AML-193 (cell line): ENCODE data around the gene NR4A3.
A peak's percentile ranks its signal among the peaks of the same experiment; 100 is the strongest.

Experiments
- DNase-seq, 2 experiments: peaks; one replicate each; lab custom pipeline; 2025; lab: John Stamatoyannopoulos, UW

The NR4A3 gene

GRCh38 chr9:99814359-99814758 lies 7.3 kb upstream of the NR4A3 start:
- DNase-seq = no peak

GRCh38 chr9:99816392-99816791 lies 5.3 kb upstream of the NR4A3 start:
- DNase-seq = no peak

GRCh38 chr9:99818500-99818899 lies 3.2 kb upstream of the NR4A3 start:
- DNase-seq = no peak

- peak; percentile 93 to 94 for DNase-seq
Measured at GRCh38 chr9:99819123-99819855, 2.4 kb upstream of the NR4A3 start.

- peak; percentile 86 to 90 for DNase-seq
Measured at GRCh38 chr9:99819856-99820684, 1.6 kb upstream of the NR4A3 start.

- peak in 1 of 2 experiments; percentile 25 for DNase-seq
Measured at GRCh38 chr9:99820685-99821395, 845 bp upstream of the NR4A3 start.

- DNase-seq = no peak
Measured at GRCh38 chr9:99822109-99822805, 572 bp downstream of the NR4A3 start.

GRCh38 chr9:99822806-99823591 lies 1.3 kb downstream of the NR4A3 start:
- no peak for DNase-seq

GRCh38 chr9:99823681-99824377 lies 2.1 kb downstream of the NR4A3 start:
- no peak for DNase-seq

- no peak for DNase-seq
Measured at GRCh38 chr9:99824378-99825171, 2.9 kb downstream of the NR4A3 start.

GRCh38 chr9:99825172-99826046 lies 3.7 kb downstream of the NR4A3 start:
- DNase-seq = no peak

GRCh38 chr9:99826579-99826978 lies 4.9 kb downstream of the NR4A3 start:
- DNase-seq = no peak

- no peak for DNase-seq
Measured at GRCh38 chr9:99827244-99827643, 5.6 kb downstream of the NR4A3 start.

GRCh38 chr9:99828054-99828416 lies 6.3 kb downstream of the NR4A3 start:
- no peak for DNase-seq

- DNase-seq = no peak
Measured at GRCh38 chr9:99828417-99829176, 6.9 kb downstream of the NR4A3 start.

- no peak for DNase-seq
Measured at GRCh38 chr9:99831857-99832557, 10.3 kb downstream of the NR4A3 start.

GRCh38 chr9:99832558-99832864 lies 10.8 kb downstream of the NR4A3 start:
- DNase-seq = no peak

GRCh38 chr9:99833735-99834134 lies 12.1 kb downstream of the NR4A3 start:
- no peak for DNase-seq
